HepG2 (cell line): Measurements from ENCODE around the gene CIBAR2. TPM values are rescaled to one million over a fixed set of nuclear protein-coding genes. Genes with fewer than 3 reads are reported as not detected.

Source experiments
- CEBPG ChIP-seq: IDR thresholded peaks from 2 replicates; pipeline ENCODE4 v1.6.1; 2016
- ELF3 ChIP-seq: IDR thresholded peaks from 2 replicates; pipeline ENCODE4 v1.6.1; 2016; ENCODE audit warnings: missing genetic modification reagents, missing compliant biosample characterization
- HNF1B ChIP-seq: sonication (generic); formaldehyde crosslinking; IDR thresholded peaks from 2 replicates; pipeline ENCODE4 v1.5.1; 2020; ENCODE audit warnings: mild to moderate bottlenecking, moderate library complexity, missing genetic modification reagents
- MLXIP ChIP-seq: sonication (generic); formaldehyde crosslinking; IDR thresholded peaks from 2 replicates; pipeline ENCODE4 v1.9.0; 2021; ENCODE audit warnings: missing genetic modification reagents, borderline replicate concordance
- MXI1 ChIP-seq: IDR thresholded peaks from 3 replicates; pipeline ENCODE4 v1.6.1; 2012; ENCODE audit warnings: low read depth, low read length, inconsistent platforms, borderline replicate concordance
- NFYB ChIP-seq: sonication (generic); formaldehyde crosslinking; IDR thresholded peaks from 2 replicates; pipeline ENCODE4 v1.4.0; 2020; ENCODE audit warnings: missing genetic modification reagents
- PAX8 ChIP-seq: sonication (generic); formaldehyde crosslinking; IDR thresholded peaks from 2 replicates; pipeline ENCODE4 v1.8.0; 2022; ENCODE audit warnings: mild to moderate bottlenecking, missing genetic modification reagents, borderline replicate concordance
- POLR2AphosphoS5 ChIP-seq: IDR thresholded peaks from 2 replicates; pipeline ENCODE4 v1.6.1; 2012; ENCODE audit warnings: low read depth, low read length
- RBAK ChIP-seq: sonication (generic); formaldehyde crosslinking; IDR thresholded peaks from 2 replicates; pipeline ENCODE4 v1.5.1; 2020; ENCODE audit warnings: mild to moderate bottlenecking, missing genetic modification reagents
- TBX2 ChIP-seq: sonication (generic); formaldehyde crosslinking; IDR thresholded peaks from 2 replicates; pipeline ENCODE4 v1.5.0; 2020; ENCODE audit warnings: missing genetic modification reagents, mild to moderate bottlenecking, borderline replicate concordance
- TFAP4 ChIP-seq: sonication (generic); IDR thresholded peaks from 2 replicates; pipeline ENCODE4 v1.6.1; 2016; ENCODE audit warnings: low read depth, borderline replicate concordance
- ZBTB10 ChIP-seq: sonication (generic); formaldehyde crosslinking; IDR thresholded peaks from 2 replicates; pipeline ENCODE4 v1.4.0; 2020; ENCODE audit warnings: missing genetic modification reagents, borderline replicate concordance
- ZMYM3 ChIP-seq: sonication (generic); formaldehyde crosslinking; IDR thresholded peaks from 2 replicates; pipeline ENCODE4 v1.5.1; 2020; ENCODE audit warnings: mild to moderate bottlenecking, missing genetic modification reagents
- ZNF235 ChIP-seq: sonication (generic); formaldehyde crosslinking; IDR thresholded peaks from 2 replicates; pipeline ENCODE4 v1.8.1; 2023; ENCODE audit warnings: mild to moderate bottlenecking, missing genetic modification reagents, borderline replicate concordance
- ZNF33B ChIP-seq: sonication (generic); formaldehyde crosslinking; IDR thresholded peaks from 2 replicates; pipeline ENCODE4 v1.5.1; 2020; ENCODE audit warnings: mild to moderate bottlenecking, missing genetic modification reagents
- ZNF782 ChIP-seq: sonication (generic); formaldehyde crosslinking; IDR thresholded peaks from 2 replicates; pipeline ENCODE4 v1.4.0; 2020; ENCODE audit warnings: missing genetic modification reagents, mild to moderate bottlenecking, borderline replicate concordance
- polyA plus RNA-seq, 8 experiments: library from polyadenylated mRNA; depleted of rRNA in 3 of 8; stranded (reverse) in 7 of 8; unstranded in 1 of 8; fragments of >200 nt; fragmentation: Illumina TruSeq in 4 of 8; extraction: Trizol in 4 of 8; gene quantifications; 2 replicates each; pipeline versions ENCODE4 v1.2.1 to v1.2.3, GENCODE V29; 2011 to 2016; ENCODE audit warnings: low read depth in 4 of 8, missing spikeins in 1 of 8, mixed read lengths in 1 of 8; ENCODE audit not compliant: insufficient read depth in 1 of 8
- total RNA-seq, 5 experiments: library from RNA; depleted of rRNA; stranded (reverse); fragments of >200 nt; fragmentation: Illumina TruSeq; extraction: Trizol; gene quantifications; 2 replicates each; pipeline ENCODE4 v1.2.3, GENCODE V29; 2016; ENCODE audit warnings: low read depth in 1 of 5
- TF ChIP-seq, protein P1 (sequence below): conservative IDR thresholded peaks from 2 replicates; pipeline ENCODE4 v1.6.1; 2018; ENCODE audit warnings: missing genetic modification reagents

The CIBAR2 gene
- total and polyA plus RNA-seq, 2 of the 13 experiments (the other 11 are each of a cell fraction or from before 2014, with no cell fraction given), result not detected

GRCh38 chr16:85157813-85158742 is 45.8 kb upstream of the CIBAR2 start (continued):
- TF ChIP-seq ZBTB10, result peak; percentile 63; the same call in 1 of the 2 replicates
- TF ChIP-seq, protein P1, sequence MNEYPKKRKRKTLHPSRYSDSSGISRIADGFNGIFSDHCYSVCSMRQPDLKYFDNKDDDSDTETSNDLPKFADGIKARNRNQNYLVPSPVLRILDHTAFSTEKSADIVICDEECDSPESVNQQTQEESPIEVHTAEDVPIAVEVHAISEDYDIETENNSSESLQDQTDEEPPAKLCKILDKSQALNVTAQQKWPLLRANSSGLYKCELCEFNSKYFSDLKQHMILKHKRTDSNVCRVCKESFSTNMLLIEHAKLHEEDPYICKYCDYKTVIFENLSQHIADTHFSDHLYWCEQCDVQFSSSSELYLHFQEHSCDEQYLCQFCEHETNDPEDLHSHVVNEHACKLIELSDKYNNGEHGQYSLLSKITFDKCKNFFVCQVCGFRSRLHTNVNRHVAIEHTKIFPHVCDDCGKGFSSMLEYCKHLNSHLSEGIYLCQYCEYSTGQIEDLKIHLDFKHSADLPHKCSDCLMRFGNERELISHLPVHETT (CRISPR knock-in tag), result peak; percentile 61; the same call in 1 of the 2 replicates
- TF ChIP-seq RBAK (CRISPR knock-in tag), result peak; percentile 11; the same call in 1 of the 2 replicates
- no peak for TF ChIP-seq MXI1
- TF ChIP-seq NFYB (CRISPR knock-in tag), result peak; percentile 8; the same call in 1 of the 2 replicates
- no peak for TF ChIP-seq ZNF33B (CRISPR knock-in tag)
- TF ChIP-seq ELF3 (CRISPR knock-in tag), result peak; percentile 82
- 0 out of 2 replicates have a peak, but pooled peaks have one; percentile 34 for TF ChIP-seq TFAP4
- no peak; the same call in none of the 2 replicates for TF ChIP-seq ZNF782
- TF ChIP-seq ZNF235 (CRISPR knock-in tag), result no peak
- TF ChIP-seq CEBPG, result peak; percentile 71
- TF ChIP-seq TBX2 (CRISPR knock-in tag), result no peak
- TF ChIP-seq ZMYM3, result peak; percentile 96
- 0 out of 2 replicates have a peak, but pooled peaks have one; percentile 51 for TF ChIP-seq PAX8 (CRISPR knock-in tag)
- no peak for TF ChIP-seq MLXIP
- TF ChIP-seq POLR2AphosphoS5, result peak; percentile 51; the same call in 1 of the 2 replicates
- TF ChIP-seq HNF1B, result 0 out of 2 replicates have a peak, but pooled peaks have one; percentile 16
